Liver (tissue), 3 donors: ENCODE measurements around the gene TFAP2B.

Source experiments
- ATF3 ChIP-seq: IDR thresholded peaks from 2 replicates; pipeline ENCODE4 v1.6.1; 2016; ENCODE audit warnings: antibody characterized with exemption
- CTCF ChIP-seq: fragments of 150-350 bp; IDR thresholded peaks from 2 replicates; pipeline ENCODE4 v1.5.1; 2017; ENCODE audit warnings: improper control_type of control experiment, low read depth, low read length; ENCODE audit not compliant: missing input control
- EGR1 ChIP-seq, 2 donors: IDR thresholded peaks; 2 replicates each; pipeline ENCODE4 v1.6.1; 2016 to 2018; ENCODE audit warnings: antibody characterized with exemption in 2 of 2, low read depth in 2 of 2
- GABPA ChIP-seq, 2 donors: IDR thresholded peaks in 1 of 2; conservative IDR thresholded peaks in 1 of 2; 2 replicates each; pipeline ENCODE4 v1.6.1; 2016; ENCODE audit warnings: antibody characterized with exemption in 2 of 2, mild to moderate bottlenecking in 1 of 2, moderate library complexity in 1 of 2
- HNF4G ChIP-seq: IDR thresholded peaks from 2 replicates; pipeline ENCODE4 v1.6.1; 2016; ENCODE audit warnings: antibody characterized with exemption
- JUND ChIP-seq, 2 donors: IDR thresholded peaks; 2 replicates each; pipeline ENCODE4 v1.6.1; 2016; ENCODE audit warnings: antibody characterized with exemption in 2 of 2
- MAX ChIP-seq: IDR thresholded peaks from 2 replicates; pipeline ENCODE4 v1.6.1; 2016; ENCODE audit warnings: antibody characterized with exemption
- NR2F2 ChIP-seq: IDR thresholded peaks from 2 replicates; pipeline ENCODE4 v1.6.1; 2016; ENCODE audit warnings: antibody characterized with exemption
- RAD21 ChIP-seq, 2 donors: IDR thresholded peaks; 2 replicates each; pipeline ENCODE4 v1.6.1; 2016; ENCODE audit warnings: antibody characterized with exemption in 2 of 2, mild to moderate bottlenecking in 2 of 2
- REST ChIP-seq: IDR thresholded peaks from 2 replicates; pipeline ENCODE4 v1.6.1; 2016; ENCODE audit warnings: antibody characterized with exemption, mild to moderate bottlenecking
- RXRA ChIP-seq, 2 donors: IDR thresholded peaks; 2 replicates each; pipeline ENCODE4 v1.6.1; 2017 to 2018; ENCODE audit warnings: antibody characterized with exemption in 2 of 2, mild to moderate bottlenecking in 1 of 2
- SP1 ChIP-seq: IDR thresholded peaks from 2 replicates; pipeline ENCODE4 v1.6.1; 2018; ENCODE audit warnings: antibody characterized with exemption, mild to moderate bottlenecking
- TAF1 ChIP-seq: conservative IDR thresholded peaks from 2 replicates; pipeline ENCODE4 v1.6.1; 2016; ENCODE audit warnings: antibody characterized with exemption, mild to moderate bottlenecking
- YY1 ChIP-seq: IDR thresholded peaks from 2 replicates; pipeline ENCODE4 v1.6.1; 2016; ENCODE audit warnings: antibody characterized with exemption, mild to moderate bottlenecking
- donor health status: healthy.
- donor health status: healthy.

- no peak for TF ChIP-seq JUND (IDR thresholded peaks at IDR 0.05)
- no peak for TF ChIP-seq YY1
- TF ChIP-seq SP1: no peak
- TF ChIP-seq TAF1: no peak
- no peak for TF ChIP-seq CTCF
- no peak for TF ChIP-seq REST
- no peak for TF ChIP-seq RXRA (IDR thresholded peaks at IDR 0.05)
- TF ChIP-seq EGR1 (IDR thresholded peaks at IDR 0.05; ENCODE audit: low read depth in 2 of 2): no peak
- TF ChIP-seq ATF3: no peak
- no peak for TF ChIP-seq HNF4G
- no peak for TF ChIP-seq MAX
- TF ChIP-seq RAD21 (IDR thresholded peaks at IDR 0.05): no peak
- TF ChIP-seq GABPA (IDR thresholded peaks at IDR 0.05 in 1 of 2, conservative IDR thresholded peaks at IDR 0.05 in 1 of 2): no peak
- TF ChIP-seq NR2F2: no peak
Observed at GRCh38 chr6:50818673-50819072, at the start of gene TFAP2B.
